T1000 (cell line): ENCODE results near the gene UBR3.

Source experiments
- DNase-seq: peaks from one replicate; lab custom pipeline; 2025; ENCODE audit warnings: mixed read lengths; lab: John Stamatoyannopoulos, UW

The UBR3 gene

DNA sequence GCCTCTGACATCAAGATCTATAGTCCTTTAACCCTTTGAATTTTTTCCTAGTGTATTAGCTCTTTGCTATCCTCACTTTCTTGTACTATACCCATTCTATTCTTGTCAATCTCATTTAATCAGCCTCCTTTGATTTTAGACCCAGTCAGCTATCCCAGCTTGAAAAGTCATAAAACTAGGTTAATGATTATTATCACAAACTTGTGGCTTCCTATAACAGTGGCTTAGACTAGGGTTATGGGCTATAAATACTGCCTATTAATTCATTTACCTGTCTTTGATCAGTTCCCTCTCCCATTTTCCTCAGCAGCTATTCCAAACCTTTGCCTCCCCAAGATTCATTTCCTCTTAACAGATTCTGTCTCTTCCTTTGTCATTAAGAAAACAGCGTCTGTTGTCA lies 174.8 kb downstream of the UBR3 start:
- DNase-seq = no peak

DNA sequence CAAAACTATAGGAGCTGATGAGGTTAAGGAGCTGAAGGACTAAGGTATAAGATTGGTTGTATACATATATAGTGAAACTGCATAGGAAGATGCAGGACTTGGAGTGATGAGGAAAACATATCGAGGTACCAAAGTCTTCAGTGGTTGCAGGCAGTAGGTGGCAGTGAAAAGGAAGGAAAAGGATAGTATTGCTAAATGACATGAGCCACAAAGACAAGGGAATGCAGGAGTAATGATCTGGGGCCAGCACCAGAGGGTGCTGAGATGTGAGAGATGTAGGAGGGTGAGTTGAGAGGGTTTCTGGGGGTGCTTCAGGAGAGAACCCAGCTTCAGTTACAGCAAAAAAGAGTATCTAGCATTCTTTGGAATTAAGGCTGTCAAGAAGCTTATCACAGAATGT lies 178.4 kb downstream of the UBR3 start:
- no peak for DNase-seq

DNA sequence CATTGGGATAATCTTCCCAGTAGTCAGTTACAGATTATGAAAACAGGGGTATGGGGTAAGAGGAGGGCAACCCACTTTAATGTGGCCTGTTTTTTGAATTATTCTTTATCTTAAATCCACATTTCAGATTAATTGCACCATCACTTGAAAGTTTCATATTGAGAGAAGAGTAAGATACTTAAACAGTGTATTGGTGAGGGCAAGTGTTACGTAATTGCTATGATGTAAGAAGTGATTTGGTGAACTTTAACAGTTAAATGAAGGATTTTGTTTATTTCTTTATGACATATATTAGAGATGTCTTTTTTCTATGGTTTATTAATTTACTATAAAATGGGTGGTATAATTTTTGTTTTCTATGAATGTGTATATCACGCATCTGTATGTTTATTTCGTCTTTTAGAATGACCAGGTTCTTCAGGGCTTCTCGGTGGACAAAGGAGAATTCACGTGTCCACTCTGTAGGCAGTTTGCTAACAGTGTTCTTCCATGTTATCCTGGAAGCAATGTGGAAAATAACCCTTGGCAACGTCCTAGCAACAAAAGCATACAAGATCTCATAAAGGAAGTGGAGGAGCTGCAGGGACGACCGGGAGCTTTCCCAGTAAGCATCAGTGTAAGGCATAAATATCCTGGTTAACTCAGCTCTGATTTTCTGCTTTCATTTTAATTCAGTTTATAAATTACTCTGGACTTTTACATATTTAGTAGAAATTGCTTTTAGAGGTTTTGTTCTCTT lies 179.5 kb downstream of the UBR3 start:
- no peak for DNase-seq

DNA sequence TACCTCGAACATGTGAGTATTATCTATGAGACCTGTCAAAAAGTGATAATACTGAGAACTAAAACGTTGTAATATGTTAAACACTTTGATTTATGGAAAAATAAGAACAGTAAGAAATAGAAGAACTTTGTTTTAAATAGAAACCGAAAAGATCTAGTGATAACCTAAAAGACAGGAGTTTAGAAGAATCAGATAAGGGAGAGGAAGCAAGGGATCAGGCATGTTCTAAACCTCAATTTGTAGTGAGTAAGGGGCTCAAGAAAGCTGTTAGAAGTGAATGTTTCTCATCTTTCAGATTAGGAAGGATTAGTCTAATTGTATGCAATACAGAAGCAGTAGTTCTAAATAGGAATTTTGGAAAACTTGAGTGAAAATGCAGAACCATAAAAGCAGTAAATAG lies 182.0 kb downstream of the UBR3 start:
- no peak for DNase-seq

DNA sequence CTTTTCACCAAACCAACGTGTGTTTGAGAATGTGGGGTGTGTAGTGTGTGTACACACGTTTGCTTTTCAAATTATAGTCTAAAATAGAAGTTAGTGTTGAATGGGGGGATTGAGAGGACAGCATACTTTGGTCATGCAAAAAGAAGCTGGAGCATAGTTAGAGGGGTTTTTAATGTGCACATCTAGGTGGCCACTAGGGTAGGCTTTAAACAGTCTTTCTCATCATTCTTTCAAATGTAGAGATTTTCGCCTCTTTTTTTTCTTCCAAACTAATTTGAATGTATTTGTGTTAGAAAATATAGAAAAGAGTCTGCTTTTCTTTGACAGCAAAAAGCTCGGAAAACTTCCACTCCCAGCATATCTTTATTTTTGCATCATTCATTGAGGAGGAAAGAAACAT lies 185.5 kb downstream of the UBR3 start:
- DNase-seq = no peak

DNA sequence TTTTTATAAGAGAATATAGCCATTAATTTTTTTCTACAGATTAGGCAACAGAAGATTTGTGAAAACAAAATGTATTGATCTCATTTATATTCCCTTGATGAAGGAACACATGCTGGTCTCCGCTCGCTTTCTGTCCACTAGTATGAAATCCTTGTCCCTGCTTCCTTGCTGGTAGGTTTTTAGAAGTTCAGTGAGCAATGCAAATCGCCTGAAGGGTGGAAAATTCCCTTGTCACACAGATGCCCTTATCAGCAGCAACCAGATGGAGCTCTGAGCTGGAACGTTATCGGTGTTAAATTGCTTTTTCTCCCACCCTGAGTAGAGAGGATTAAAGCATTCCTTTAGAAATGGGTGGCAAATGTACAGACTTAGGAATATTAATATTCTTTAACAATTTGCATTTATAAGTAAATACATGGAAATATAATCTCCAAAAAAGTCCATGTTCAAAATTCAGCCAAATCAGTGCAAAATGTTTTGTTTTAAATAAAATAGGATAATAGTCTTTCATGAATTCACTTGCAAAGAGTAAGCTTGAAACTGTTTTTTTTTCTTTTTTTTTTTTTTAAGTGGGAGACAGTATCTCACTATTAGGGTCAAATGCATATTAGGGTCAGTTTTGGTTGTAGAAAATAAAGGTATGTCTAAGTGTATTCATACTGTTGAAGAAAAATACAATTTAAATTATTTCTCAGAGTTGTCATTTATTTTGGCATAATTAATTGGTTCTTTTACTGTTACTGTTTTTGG lies 186.7 kb downstream of the UBR3 start:
- no peak for DNase-seq

DNA sequence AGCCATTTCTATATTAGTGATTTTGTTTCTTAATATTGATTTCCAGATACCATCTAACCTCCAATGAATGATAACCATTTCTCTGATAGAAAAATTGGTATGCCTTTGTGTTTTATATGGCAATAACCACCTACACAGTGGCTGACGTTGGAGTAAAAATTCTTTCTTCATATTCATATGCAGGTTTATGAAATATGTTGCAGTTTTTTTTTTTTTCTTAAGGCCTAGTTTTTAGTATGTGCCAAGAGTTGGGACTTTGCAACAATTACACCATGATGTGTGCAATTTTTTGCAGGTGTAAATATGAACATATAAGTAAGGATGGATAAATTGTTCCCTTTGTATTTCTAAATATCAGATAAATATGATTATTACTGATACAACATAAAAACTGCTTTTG lies 187.5 kb downstream of the UBR3 start:
- no peak for DNase-seq

DNA sequence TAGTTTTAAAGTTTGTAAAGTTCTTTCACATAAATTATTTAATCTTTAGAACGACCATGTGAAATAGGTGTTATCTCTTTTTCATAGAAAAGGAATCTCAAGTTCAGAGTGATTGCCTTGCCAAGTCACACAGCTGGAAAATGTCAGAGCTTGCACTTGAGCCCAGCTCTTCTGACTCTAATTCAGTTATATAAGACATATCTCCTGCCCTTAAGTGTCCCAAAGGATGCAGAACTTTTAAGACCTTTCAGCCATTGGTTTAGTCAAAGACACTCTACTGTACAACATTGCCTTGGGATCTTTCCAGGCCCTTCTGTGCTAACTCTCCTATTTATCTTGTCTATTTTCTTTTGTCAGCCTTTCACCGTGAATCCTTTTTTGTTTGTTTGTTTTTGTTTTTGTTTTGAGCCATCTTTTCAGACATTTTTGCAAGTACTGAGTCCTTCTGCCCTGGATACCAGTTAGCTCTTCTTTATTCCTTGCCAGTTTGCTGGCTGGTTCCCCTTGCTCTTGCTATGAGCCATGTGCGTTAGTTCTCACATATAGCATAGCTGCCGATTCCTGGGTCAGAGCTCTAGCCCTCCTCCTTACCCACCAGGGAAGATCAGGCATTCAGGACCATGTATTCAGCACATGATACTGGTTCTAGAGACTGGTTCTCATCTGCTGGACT lies 190.7 kb downstream of the UBR3 start:
- DNase-seq = no peak

DNA sequence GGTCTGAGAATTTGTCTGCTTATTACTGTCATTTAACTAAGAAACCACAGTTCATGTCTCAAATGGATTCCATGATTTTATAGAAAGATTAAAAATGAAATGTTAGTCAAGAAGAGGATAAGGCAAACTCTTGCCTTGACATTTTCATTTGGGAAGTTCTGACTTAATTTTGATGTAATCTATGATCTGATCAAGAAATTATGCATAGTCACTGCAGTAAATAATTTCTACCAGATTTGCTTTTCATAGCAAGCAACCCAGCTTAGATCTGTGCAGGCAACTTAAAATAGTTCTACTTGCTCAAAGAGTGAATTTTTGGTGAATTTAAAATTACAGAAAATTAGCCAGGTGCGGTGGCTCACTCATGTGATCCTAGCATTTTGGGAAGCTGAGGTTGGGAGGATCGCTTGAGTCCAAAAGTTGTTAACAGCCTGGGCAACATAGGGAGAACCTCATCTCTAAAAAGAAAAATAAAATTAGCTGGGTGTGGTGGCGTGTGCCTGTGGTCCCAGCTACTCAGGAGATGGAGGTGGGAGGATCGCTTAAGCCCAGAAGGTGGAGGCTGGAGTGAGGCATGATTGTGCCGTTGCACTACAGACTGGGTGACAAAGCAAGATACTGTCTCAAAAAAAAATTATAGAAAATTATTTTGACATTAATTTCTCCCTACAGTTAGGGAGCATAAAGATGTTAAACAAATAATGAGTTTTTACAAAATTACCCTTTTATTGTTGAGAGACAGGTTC lies 192.0 kb downstream of the UBR3 start:
- no peak for DNase-seq

DNA sequence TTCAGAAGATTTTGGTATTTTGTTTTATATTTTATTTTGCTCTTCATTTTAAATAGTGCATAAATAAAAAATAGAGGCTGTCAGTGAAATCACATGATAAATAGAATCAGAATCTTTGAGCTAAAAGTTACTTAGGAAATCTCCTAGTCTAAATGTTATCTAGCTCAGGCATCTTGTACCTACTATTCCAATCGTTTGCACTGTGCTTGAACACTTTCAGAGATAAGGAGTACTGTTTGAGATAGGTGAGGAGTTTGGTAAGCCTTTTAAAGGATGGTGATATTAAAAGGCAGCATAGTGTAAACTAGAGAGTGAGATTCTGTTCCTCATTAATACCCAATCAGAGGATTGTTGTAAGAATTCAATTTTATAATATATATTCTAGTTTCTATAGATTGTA lies 193.5 kb downstream of the UBR3 start:
- no peak for DNase-seq

DNA sequence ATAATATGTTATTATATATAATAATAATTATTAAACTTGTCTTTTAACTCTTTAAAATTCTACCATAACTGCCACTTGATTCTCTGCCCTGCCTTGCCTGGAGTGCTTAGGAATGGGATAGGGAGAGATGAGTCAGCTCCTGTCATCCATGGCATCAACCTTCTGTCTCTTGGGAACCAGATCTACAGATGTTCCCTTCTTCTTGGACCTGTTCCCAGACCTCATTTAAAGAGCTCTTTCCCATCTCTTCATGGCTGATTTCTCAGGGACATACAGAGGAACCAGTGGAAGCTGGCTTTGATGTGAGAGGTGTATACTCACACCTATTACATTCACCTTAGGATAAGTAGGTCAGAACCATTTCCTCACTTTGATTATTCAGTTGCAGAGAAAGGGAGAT lies 195.4 kb downstream of the UBR3 start:
- DNase-seq = peak; percentile 12

DNA sequence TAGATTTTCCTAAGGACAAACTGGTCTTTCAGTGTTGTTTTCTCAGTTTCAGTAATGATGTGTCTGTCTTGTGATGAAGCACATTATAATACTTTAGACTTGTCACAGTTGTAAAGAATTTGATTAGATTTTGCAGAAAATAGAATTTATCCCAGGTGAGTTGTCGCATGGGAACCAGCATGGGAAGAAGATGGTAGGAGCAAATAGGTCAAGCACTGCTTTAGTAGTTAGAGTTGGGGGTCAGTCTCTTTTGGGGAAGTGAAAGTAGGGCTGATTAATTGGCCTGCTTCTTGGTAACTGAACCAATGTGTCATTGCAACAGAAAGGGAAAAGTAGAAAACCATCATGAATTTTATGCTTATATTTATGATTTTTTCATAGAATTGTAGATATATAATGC lies 197.5 kb downstream of the UBR3 start:
- DNase-seq = no peak

DNA sequence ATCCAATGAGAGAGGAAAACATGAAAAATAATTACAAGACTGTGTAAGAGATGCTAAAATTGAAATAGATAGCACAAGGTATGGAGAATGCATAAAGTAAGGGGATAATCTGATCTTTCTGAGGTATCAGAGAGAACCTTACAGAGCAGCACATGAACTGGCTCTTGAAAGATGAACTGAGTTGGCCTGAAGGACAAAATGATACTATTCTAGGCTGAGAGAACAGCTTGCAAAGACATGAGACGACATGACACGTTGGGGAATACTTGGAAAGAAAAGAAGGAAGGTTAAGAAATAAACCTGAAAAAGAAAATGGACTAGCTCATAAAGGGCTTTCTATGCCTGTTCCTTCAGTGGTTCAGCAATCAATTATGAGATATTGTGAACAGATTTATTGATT lies 198.0 kb downstream of the UBR3 start:
- DNase-seq = no peak

DNA sequence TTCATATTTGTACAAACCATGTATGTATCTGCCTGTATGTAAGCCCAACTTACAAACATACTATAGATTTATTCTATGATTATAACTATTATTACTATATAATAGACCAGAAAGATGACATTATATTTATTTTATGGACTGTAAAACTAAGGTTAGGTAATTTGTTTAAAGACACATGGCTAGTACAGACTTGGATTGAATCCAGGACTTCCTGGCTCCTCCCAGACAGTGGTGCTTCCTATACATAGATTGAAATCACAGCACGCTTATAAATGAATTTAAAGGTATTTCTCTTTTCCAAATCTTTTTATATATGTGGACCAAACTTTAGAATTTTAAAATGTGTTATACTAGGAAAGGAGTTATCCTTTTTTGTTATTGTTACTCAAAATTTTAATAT lies 199.1 kb downstream of the UBR3 start:
- no peak for DNase-seq

DNA sequence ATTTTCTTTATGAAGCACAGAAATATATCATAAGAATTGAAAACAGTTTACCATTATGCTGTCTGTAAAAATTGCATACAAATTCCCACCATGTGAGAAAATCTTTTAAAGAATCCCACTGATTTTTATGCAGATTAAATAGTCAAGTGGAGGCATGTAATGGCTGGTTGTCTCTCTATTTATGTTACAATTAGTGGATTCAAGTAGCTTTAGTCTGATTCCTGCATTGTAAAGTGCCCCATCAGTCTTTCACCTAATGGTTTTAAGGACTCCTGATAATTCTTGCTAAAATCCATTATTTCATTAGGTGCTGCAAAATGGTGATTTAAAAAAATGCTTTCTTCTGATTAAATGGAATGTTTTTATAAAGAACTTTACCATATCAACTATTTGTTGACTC lies 202.3 kb downstream of the UBR3 start:
- DNase-seq = no peak

DNA sequence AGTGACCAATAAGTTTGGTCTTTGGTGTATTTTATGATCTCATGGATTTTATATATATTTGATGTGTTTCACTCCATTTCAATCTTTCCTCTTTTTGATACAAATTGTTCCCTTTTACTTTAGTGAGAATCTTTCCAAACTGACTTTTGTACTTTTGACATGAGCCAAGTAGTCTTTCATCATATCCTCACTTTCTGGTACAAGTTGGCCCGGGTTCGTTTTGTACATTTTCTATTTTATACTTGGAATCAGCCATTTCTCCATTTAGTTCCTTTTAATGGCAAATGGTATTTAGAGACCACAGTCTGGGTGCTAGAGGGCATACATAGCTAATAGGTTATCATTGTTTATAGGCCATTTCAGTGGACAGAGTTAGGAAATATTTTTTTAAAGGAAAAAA lies 202.8 kb downstream of the UBR3 start:
- no peak for DNase-seq

DNA sequence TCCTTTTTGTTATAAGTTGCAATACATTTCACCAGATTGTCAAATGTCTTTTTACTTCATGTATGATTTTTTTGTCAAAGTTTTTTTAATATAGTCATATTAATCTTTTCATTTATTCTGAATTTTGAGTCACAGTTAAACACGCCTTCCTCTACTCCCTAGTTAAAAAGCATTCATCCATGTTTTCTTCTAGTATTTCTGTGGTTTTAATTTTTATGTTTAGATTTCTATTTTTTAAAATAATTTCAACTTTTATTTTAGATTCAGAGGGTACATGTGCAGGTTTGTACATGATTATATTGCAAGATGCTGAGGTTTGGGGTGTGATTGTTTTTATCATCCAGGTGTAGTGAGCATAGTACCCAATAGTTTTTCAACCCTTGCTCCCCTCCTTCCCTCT lies 204.0 kb downstream of the UBR3 start:
- DNase-seq = no peak

DNA sequence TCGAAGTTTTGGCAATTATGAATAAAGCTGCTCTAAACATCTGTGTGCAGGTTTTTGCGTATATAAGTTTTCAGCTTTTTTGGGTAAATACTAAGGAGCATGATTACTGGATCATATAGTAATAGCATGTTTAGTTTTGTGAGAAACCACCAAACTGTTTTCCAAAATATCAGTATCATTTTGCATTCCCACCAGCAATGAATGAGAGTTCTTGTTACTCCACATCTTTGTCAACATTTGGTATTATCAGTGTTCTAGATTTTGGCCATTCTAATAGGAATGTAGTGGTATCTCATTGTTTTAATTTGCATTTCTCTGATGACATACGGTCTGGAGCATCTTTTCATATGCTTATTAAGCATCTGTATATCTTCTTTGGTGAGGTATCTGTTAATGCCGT lies 207.3 kb downstream of the UBR3 start:
- DNase-seq = no peak

DNA sequence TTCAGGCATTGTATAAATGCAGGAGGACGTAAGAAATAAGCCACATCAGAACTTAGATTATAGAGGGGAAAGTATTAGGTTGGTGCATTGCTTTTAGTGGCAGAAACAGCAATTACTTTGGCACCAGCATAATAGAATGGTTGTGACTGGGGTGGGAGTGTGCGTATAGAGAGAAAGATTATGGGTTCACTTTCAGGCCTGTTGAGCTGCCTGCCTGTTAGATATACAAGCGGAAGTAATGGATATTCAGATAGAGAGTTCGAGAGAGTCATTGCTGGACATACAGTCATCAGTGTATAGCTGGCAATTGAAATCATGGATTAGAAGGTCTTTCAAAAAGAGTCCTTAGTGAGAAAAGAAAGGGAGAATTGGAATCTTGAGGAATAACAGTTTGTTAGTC lies 211.5 kb downstream of the UBR3 start:
- no peak for DNase-seq

DNA sequence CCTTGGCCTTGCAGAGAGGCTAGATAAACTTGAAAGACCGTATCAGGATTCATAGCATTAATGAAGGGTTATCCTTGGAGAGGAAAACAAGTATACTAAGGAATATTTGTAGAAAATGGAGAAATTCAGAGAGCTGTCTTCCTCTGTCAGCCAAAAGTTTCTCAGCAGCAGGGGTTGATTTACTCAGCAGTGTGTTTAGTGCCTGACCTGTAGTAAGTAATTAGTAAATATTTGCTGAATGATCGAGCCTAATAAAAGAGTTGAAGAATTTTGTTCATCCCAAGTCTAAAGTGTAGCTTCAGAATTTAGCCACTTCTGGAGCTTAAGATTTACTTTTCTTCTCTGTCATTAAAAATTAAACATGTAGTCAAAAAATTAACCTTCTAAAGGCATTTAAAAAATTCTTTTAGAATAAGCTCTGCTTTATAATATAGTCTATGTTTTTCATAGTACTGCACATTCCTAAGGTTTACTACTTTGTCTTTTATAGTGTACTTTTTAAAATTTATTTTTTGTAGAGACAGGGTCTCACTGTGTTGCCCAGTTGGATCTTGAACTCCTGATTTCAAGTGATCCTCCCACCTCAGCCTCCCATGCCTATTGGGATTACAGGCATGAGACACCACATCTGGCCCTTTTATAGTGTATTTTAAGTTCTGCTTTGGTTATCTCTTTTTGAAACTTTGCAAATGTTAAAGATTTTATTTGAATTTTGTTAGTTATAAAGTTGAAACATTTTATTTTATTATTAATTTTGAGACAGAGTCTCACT lies 212.3 kb downstream of the UBR3 start:
- DNase-seq = no peak

DNA sequence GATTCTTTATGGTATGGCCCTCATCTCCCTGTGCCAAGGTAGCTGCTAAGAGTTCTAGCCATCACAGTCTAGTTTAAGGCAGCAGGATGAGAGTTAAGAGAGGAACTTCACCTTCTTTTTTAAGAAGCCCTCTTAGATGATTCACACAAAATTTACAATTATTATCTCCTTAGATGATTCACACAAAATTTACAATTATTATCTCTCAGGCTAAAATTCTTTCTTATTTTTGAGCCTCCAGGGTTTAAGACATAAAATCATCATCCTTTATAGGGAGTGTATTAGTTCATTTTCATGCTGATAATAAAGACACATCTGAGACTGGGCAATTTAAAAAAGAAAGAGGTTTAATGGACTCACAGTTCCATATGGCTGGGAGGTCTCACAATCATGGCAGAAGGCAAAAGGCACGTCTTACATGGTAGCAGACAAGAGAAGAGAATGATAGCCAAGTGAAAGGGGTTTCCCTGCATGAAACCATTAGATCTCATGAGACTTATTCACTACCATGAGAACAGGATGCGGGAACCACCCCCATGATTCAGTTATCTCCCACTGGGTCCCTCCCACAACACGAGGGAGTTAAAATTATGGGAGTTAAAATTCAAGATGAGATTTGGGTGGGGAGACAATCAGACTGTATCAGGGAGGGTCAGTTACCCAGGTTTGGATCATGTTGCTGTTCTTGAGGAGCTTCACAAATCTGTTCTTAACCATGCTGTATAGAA lies 217.7 kb downstream of the UBR3 start:
- DNase-seq = no peak
